Astrocyte (in vitro differentiated cells and primary cell): ENCODE results near the gene CALY.

Experiments used
- CTCF ChIP-seq: IDR thresholded peaks from 2 replicates; pipeline ENCODE4 v1.5.1; 2011; ENCODE audit warnings: low read depth, mild to moderate bottlenecking, inconsistent platforms, low read length, moderate library complexity; ENCODE audit not compliant: insufficient read depth
- EZH2 ChIP-seq: IDR thresholded peaks from 2 replicates; pipeline ENCODE4 v1.6.1; 2012; ENCODE audit warnings: mild to moderate bottlenecking, low read length, inconsistent platforms; ENCODE audit not compliant: insufficient read depth

GRCh38 chr10:133326223-133326551, 10.5 kb downstream of the CALY start:
- no peak for TF ChIP-seq CTCF
- no peak for TF ChIP-seq EZH2
